GM12878 (cell line): ENCODE data around the gene USP11. TPM values are rescaled to one million over a fixed set of nuclear protein-coding genes. Genes with fewer than 3 reads are reported as not detected.

Experiments
- ATAC-seq: fragments of 200-7000 bp; cut with Tn5 transposase; 3 replicates; pipeline ENCODE4 v1.9.1; 2020; ENCODE audit warnings: mild to moderate bottlenecking, moderate library complexity
- BruUV-seq: library from RNA; stranded (reverse); fragments of 400-500 nt; replicated peaks from 2 replicates; lab custom pipeline; 2021; lab: Mats Ljungman, UMichigan
- CTCF ChIA-PET: fragments of 300-600 bp; sonication (Branson Sonifier 250); formaldehyde crosslinking; extraction: SDS; loops from one replicate; lab custom pipeline; 2021; ENCODE audit warnings: inconsistent platforms; lab: Yijun Ruan, JAX
- POLR2A ChIA-PET: fragments of 350-600 bp; formaldehyde crosslinking; extraction: SDS; loops from one replicate; lab custom pipeline; 2021; ENCODE audit warnings: inconsistent platforms; lab: Charles Lee
- RAD21 ChIA-PET: fragments of 300-600 bp; sonication (Branson Sonifier 250); formaldehyde crosslinking; loops from one replicate; lab custom pipeline; 2023; ENCODE audit warnings: antibody characterized with exemption; ENCODE audit not compliant: unreplicated experiment; lab: Charles Lee
- SMC1A ChIA-PET: fragments of 300-600 bp; sonication (Branson Sonifier 250); formaldehyde crosslinking; loops from one replicate; lab custom pipeline; 2023; ENCODE audit not compliant: unreplicated experiment, uncharacterized antibody; lab: Charles Lee
- DNase-seq: peaks from one replicate; pipeline ENCODE4 v3.0.0-alpha.2; 2011; ENCODE audit warnings: low read depth, low spot score
- FAIRE-seq: peaks from 3 replicates; lab custom pipeline; 2011; peaks lifted over from hg19 to GRCh38; lab: Jason Lieb, UNC
- H2AFZ ChIP-seq: 2 replicates; pipeline ENCODE4 v1.6.0; 2011; ENCODE audit warnings: low read depth, low read length, control low read depth; ENCODE audit not compliant: control insufficient read depth
- H3K27ac ChIP-seq: 2 replicates; pipeline ENCODE4 v1.5.1; 2011; ENCODE audit warnings: control low read depth; ENCODE audit not compliant: control insufficient read depth, insufficient read depth
- H3K27me3 ChIP-seq, 2 experiments: replicated peaks in 1 of 2; 2 replicates each; pipeline versions ENCODE4 v1.6.0 to v1.6.1; 2011; ENCODE audit warnings: low read length in 1 of 2; ENCODE audit not compliant: control insufficient read depth in 2 of 2, insufficient read depth in 2 of 2
- H3K36me3 ChIP-seq, 2 experiments: 2 replicates each; pipeline ENCODE4 v1.5.1; 2011; ENCODE audit warnings: low read length in 1 of 2; ENCODE audit not compliant: control insufficient read depth in 2 of 2, insufficient read depth in 2 of 2
- H3K4me1 ChIP-seq: 2 replicates; pipeline ENCODE4 v1.6.1; 2011; ENCODE audit warnings: mild to moderate bottlenecking, low read length, moderate library complexity, mixed read lengths; ENCODE audit not compliant: control insufficient read depth, insufficient read depth
- H3K4me2 ChIP-seq: 2 replicates; pipeline ENCODE4 v1.6.0; 2011; ENCODE audit warnings: control low read depth; ENCODE audit not compliant: control insufficient read depth, insufficient read depth
- H3K4me3 ChIP-seq: fragments of 200-600 bp; sonication (generic); 2 replicates; pipeline ENCODE4 v1.5.1; 2016
- H3K79me2 ChIP-seq: 2 replicates; pipeline ENCODE4 v1.6.0; 2011; ENCODE audit warnings: low read length; ENCODE audit not compliant: control insufficient read depth, insufficient read depth
- H3K9ac ChIP-seq: 2 replicates; pipeline ENCODE4 v1.8.0; 2011; ENCODE audit warnings: low read length, control low read depth, mixed read lengths; ENCODE audit not compliant: control insufficient read depth, insufficient read depth
- H3K9me3 ChIP-seq: replicated peaks from 3 replicates; pipeline ENCODE4 v1.5.1; 2011; ENCODE audit warnings: mild to moderate bottlenecking, low read length; ENCODE audit not compliant: control insufficient read depth, insufficient read depth
- H4K20me1 ChIP-seq: 2 replicates; pipeline ENCODE4 v1.6.0; 2011; ENCODE audit not compliant: control insufficient read depth, insufficient read depth
- CBFB ChIP-seq: IDR thresholded peaks from 2 replicates; pipeline ENCODE4 v1.6.1; 2016; ENCODE audit warnings: antibody characterized with exemption, low read depth
- CREM ChIP-seq: IDR thresholded peaks from 2 replicates; pipeline ENCODE4 v1.6.1; 2014; ENCODE audit warnings: antibody characterized with exemption, low read depth
- ESRRA ChIP-seq: IDR thresholded peaks from 2 replicates; pipeline ENCODE4 v1.6.1; 2012; ENCODE audit warnings: mild to moderate bottlenecking, low read length, improper control_type of control experiment
- FOXM1 ChIP-seq: IDR thresholded peaks from 2 replicates; pipeline ENCODE4 v1.6.1; 2012; ENCODE audit warnings: low read depth, mild to moderate bottlenecking, inconsistent platforms, low read length, moderate library complexity
- HCFC1 ChIP-seq: fragments of 150-350 bp; IDR thresholded peaks from 2 replicates; pipeline ENCODE4 v1.6.1; 2014; ENCODE audit warnings: low read length
- KLF5 ChIP-seq: fragments of 450-650 bp; IDR thresholded peaks from 2 replicates; pipeline ENCODE4 v1.6.1; 2014; ENCODE audit warnings: mild to moderate bottlenecking; ENCODE audit not compliant: partially characterized antibody
- POLR2A ChIP-seq: IDR thresholded peaks from 2 replicates; pipeline ENCODE4 v1.6.1; 2011; ENCODE audit warnings: low read depth, mild to moderate bottlenecking, low read length
- RELA ChIP-seq: fragments of 450-650 bp; IDR thresholded peaks from 2 replicates; pipeline ENCODE4 v1.8.0; 2014; ENCODE audit warnings: borderline replicate concordance; ENCODE audit not compliant: partially characterized antibody
- RFX5 ChIP-seq: IDR thresholded peaks from 2 replicates; pipeline ENCODE4 v1.6.1; 2011; ENCODE audit warnings: low read depth, low read length, improper control_type of control experiment
- SUPT20H ChIP-seq: IDR thresholded peaks from 2 replicates; pipeline ENCODE4 v1.6.1; 2011; ENCODE audit warnings: low read depth, mild to moderate bottlenecking, low read length, moderate library complexity, borderline replicate concordance; ENCODE audit not compliant: control insufficient read depth
- SUZ12 ChIP-seq: fragments of 200-600 bp; sonication (generic); IDR thresholded peaks from one replicate; pipeline ENCODE4 v1.6.1; 2018; ENCODE audit warnings: antibody characterized with exemption, mild to moderate bottlenecking; ENCODE audit not compliant: unreplicated experiment
- TARDBP ChIP-seq: IDR thresholded peaks from 2 replicates; pipeline ENCODE4 v1.6.1; 2016; ENCODE audit warnings: borderline replicate concordance
- YY1 ChIP-seq: IDR thresholded peaks from 2 replicates; pipeline ENCODE4 v1.6.1; 2011; ENCODE audit warnings: low read depth, mild to moderate bottlenecking, low read length
- WGBS: methylation state at CpG from one replicate; pipeline ENCODE4 v1.1.6; 2016; ENCODE audit warnings: low lambda C conversion rate; ENCODE audit not compliant: insufficient replicate concordance, insufficient coverage; ENCODE audit errors: missing lambda C conversion rate; 5-methylcytosine and 5-hydroxymethylcytosine counted together
- in situ Hi-C: fragments of 300-500 bp; cut with MboI; formaldehyde crosslinking; loops from 9 replicates; pipeline ENCODE4 v1.14.3; 2018; ENCODE audit warnings: mixed read lengths
- intact Hi-C: fragments of 100-400 bp; cut with micrococcal nuclease; formaldehyde crosslinking; loops from one replicate; pipeline ENCODE4 v1.14.2; 2022; ENCODE audit not compliant: unreplicated experiment
- polyA plus RNA-seq, 11 experiments: library from polyadenylated mRNA; depleted of rRNA in 4 of 11; unstranded in 6 of 11; stranded (reverse) in 5 of 11; fragments of >200 nt; fragmentation: Nextera tagmentation in 4 of 11; fragmentation: Illumina TruSeq in 1 of 11; extraction: Ambion mirVana in 4 of 11; extraction: Trizol in 1 of 11; gene quantifications; 1 replicate in 1 of 11; 2 replicates in 10 of 11; pipeline versions ENCODE4 v1.2.1 to v1.2.3, GENCODE V29; 2011 to 2016; ENCODE audit warnings: inconsistent platforms in 2 of 11, missing spikeins in 2 of 11, low read depth in 1 of 11
- total RNA-seq, 4 experiments: library from RNA; depleted of rRNA in 3 of 4; stranded (reverse); fragments of >200 nt in 3 of 4; fragmentation: Illumina TruSeq in 1 of 4; extraction: Trizol in 1 of 4; gene quantifications; 2 replicates each; pipeline versions ENCODE4 v1.2.1 to v1.2.3, GENCODE V29; 2013 to 2021
- TF ChIP-seq, protein P1 (sequence below): IDR thresholded peaks from 2 replicates; pipeline ENCODE4 v1.6.1; 2012; ENCODE audit warnings: improper control_type of control experiment, low read depth, low read length; ENCODE audit not compliant: insufficient replicate concordance

The USP11 gene
- total and polyA plus RNA-seq, 10 of the 15 experiments (the other 5 are each of a cell fraction or from before 2014, with no cell fraction given), result 3.3 to 44.0 (median 20.9) TPM

DNA sequence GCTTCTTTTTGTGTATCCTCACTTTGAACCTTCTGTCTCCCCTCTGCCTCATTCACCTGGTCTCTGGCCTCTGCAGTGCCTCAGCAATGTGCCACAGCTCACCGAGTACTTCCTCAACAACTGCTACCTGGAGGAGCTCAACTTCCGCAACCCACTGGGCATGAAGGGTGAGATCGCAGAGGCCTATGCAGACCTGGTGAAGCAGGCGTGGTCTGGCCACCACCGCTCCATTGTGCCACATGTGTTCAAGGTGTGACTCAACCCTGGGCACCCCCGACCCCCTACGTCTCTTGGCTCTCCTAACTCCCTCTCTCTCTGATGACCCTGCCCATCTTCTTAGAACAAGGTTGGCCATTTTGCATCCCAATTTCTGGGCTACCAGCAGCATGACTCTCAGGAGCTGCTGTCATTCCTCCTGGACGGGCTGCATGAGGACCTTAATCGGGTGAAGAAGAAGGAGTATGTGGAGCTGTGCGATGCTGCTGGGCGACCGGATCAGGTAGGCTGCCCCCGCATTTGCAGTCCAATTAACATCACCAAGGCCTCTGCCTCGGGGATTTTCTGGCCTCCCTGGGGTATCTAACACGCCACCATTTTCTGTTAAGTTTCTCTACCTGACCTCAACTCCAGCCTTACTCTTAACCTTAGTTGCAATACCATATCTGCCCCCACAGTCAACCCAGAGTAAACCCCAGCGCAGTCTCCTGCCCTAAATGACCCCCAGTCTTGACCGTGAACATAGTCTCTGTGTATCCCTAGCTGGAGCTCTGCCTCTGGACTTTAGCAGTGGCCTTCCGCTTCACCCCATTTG lies 8.6 kb downstream of the USP11 start:
- H2AFZ ChIP-seq, result no peak overlapping the region
- intact Hi-C loops (no loop called here), in situ Hi-C loops (no loop called here)
- H3K9ac ChIP-seq, result no peak overlapping the region
- RAD21 ChIA-PET, result no interaction called here
- H3K4me3 ChIP-seq, result no peak overlapping the region
- POLR2A ChIA-PET, result no interaction called here
- CTCF ChIA-PET, result interaction anchor here (0.9 kb wide), 1 partner anchor 39 kb away, joined by 3 read pairs; no protein-coding TSS in a partner anchor
- H3K79me2 ChIP-seq, result no peaks in the 10 kb centered on the region; the same call in 1 of the 2 replicates
- no peak overlapping the region for H3K4me2 ChIP-seq
- WGBS, result 77% methylated on average over 18 of the region's 18 CpGs
- no peaks in the 10 kb centered on the region for H3K27me3 ChIP-seq
- no peak overlapping the region for H3K27ac ChIP-seq
- TF ChIP-seq KLF5, result no peak
- TF ChIP-seq FOXM1, result no peak
- TF ChIP-seq ESRRA, result no peak
- no peak for TF ChIP-seq TARDBP
- no peak; the same call in 1 of the 2 replicates for TF ChIP-seq POLR2A
- TF ChIP-seq SUZ12, result no peak
- TF ChIP-seq YY1, result no peak
- H3K4me1 ChIP-seq, result no peaks in the 10 kb centered on the region
- SMC1A ChIA-PET, result no interaction called here
- H3K36me3 ChIP-seq, result no peaks in the 10 kb centered on the region; a peak in 3 of 4 replicates
- H3K9me3 ChIP-seq, result no peaks in the 10 kb centered on the region
- no TSS peak for BruUV-seq
- no peak for DNase-seq
- FAIRE-seq, result no peak
- no peaks in the 10 kb centered on the region for H4K20me1 ChIP-seq
- no peak for ATAC-seq

DNA sequence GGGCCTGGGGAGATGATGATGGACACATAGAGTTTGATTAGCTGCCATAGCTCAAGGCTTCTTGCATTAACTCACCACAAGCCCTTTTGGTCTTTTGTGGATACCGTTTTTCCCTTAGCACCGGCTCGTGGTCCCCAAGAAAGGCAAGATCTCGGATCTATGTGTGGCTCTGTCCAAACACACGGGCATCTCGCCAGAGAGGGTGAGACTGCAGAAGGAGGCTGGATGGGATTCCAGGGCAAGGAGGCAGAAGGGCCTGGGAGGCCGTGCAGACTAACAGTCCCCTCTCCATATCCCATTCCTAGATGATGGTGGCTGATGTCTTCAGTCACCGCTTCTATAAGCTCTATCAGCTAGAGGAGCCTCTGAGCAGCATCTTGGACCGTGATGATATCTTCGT lies 9.5 kb downstream of the USP11 start:
- Histone ChIP-seq H3K36me3 (no peaks in the 10 kb centered on the region; a peak in 3 of 4 replicates), H3K4me1 (no peaks in the 10 kb centered on the region), H3K9me3 (no peaks in the 10 kb centered on the region), H4K20me1 (no peaks in the 10 kb centered on the region), H3K4me3 (no peak overlapping the region), H2AFZ (no peak overlapping the region), H3K4me2 (no peak overlapping the region), H3K27me3 (no peaks in the 10 kb centered on the region), H3K27ac (no peak overlapping the region), H3K9ac (no peak overlapping the region), H3K79me2 (no peaks in the 10 kb centered on the region)
- ATAC-seq (no peak), FAIRE-seq (no peak), DNase-seq (no peak)
- ChIA-PET RAD21 (no interaction called here), CTCF (no interaction called here), SMC1A (interaction anchor here (1.0 kb wide), 1 partner anchor 237 kb away, joined by 3 read pairs; no protein-coding TSS in a partner anchor), POLR2A (no interaction called here)
- no TSS peak for BruUV-seq
- in situ Hi-C loops, result no loop called here
- WGBS, result 55% methylated on average over 10 of the region's 10 CpGs
- intact Hi-C loops, result no loop called here
- TF ChIP-seq SUPT20H (no peak), CREM (no peak), HCFC1 (no peak), CBFB (no peak), RELA (no peak), RFX5 (no peak)
- TF ChIP-seq, protein P1, sequence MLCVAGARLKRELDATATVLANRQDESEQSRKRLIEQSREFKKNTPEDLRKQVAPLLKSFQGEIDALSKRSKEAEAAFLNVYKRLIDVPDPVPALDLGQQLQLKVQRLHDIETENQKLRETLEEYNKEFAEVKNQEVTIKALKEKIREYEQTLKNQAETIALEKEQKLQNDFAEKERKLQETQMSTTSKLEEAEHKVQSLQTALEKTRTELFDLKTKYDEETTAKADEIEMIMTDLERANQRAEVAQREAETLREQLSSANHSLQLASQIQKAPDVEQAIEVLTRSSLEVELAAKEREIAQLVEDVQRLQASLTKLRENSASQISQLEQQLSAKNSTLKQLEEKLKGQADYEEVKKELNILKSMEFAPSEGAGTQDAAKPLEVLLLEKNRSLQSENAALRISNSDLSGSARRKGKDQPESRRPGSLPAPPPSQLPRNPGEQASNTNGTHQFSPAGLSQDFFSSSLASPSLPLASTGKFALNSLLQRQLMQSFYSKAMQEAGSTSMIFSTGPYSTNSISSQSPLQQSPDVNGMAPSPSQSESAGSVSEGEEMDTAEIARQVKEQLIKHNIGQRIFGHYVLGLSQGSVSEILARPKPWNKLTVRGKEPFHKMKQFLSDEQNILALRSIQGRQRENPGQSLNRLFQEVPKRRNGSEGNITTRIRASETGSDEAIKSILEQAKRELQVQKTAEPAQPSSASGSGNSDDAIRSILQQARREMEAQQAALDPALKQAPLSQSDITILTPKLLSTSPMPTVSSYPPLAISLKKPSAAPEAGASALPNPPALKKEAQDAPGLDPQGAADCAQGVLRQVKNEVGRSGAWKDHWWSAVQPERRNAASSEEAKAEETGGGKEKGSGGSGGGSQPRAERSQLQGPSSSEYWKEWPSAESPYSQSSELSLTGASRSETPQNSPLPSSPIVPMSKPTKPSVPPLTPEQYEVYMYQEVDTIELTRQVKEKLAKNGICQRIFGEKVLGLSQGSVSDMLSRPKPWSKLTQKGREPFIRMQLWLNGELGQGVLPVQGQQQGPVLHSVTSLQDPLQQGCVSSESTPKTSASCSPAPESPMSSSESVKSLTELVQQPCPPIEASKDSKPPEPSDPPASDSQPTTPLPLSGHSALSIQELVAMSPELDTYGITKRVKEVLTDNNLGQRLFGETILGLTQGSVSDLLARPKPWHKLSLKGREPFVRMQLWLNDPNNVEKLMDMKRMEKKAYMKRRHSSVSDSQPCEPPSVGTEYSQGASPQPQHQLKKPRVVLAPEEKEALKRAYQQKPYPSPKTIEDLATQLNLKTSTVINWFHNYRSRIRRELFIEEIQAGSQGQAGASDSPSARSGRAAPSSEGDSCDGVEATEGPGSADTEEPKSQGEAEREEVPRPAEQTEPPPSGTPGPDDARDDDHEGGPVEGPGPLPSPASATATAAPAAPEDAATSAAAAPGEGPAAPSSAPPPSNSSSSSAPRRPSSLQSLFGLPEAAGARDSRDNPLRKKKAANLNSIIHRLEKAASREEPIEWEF, result no peak
